ENCODE data around the gene MAPK8.
A peak's percentile ranks its signal among the peaks of the same experiment; 100 is the strongest.

The MAPK8 gene

DNA sequence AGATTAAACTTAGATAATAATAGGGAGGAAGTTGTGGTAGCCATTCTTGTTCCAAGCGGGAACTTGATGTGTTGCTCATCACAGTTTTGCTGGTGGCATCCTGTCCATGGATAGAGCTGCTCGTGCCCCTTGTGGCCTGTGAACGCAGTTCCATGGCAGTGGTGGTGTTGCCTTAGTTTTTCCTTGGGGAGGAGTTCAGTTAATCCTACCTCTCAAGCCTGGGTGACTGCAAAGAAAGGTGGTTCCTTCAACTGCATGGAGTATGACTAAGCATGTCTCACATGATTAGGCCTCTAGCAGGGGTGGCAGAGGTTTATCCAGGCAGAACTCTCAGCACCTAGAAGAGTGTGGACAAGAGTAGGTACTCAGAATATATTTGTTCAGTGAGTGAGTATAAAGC is 99.7 kb downstream of the MAPK8 start:
- Histone ChIP-seq H3K27ac (ENCODE audit: low read depth, low read length) (no peak overlapping the region), H3K36me3 (ENCODE audit: control insufficient read depth, insufficient read depth, low read length) (peaks cover 1% of the 10 kb centered on the region), H2BK15ac (replicated peaks; ENCODE audit: low read depth) (no peak overlapping the region), H3K27me3 (ENCODE audit: insufficient read depth, low read length, poor library complexity) (no peaks in the 10 kb centered on the region), H3K56ac (ENCODE audit: low read length) (no peak overlapping the region), H4K5ac (ENCODE audit: low read length) (no peak overlapping the region), H3K9ac (ENCODE audit: low read length) (no peak overlapping the region), H3K4me3 (ENCODE audit: low read length) (no peak overlapping the region), H3K4ac (ENCODE audit: low read depth, low read length) (no peak overlapping the region), H3K79me1 (ENCODE audit: low read length) (no peaks in the 10 kb centered on the region), H3K18ac (ENCODE audit: low read length) (no peak overlapping the region), H3K23ac (ENCODE audit: low read length) (no peak overlapping the region), H3K4me2 (ENCODE audit: low read length) (no peak overlapping the region), H2AK5ac (ENCODE audit: low read length) (no peak overlapping the region), H4K8ac (ENCODE audit: low read depth, low read length) (no peak overlapping the region), H3K4me1 (ENCODE audit: control insufficient read depth, low read depth, low read length) (no peaks in the 10 kb centered on the region), H3K79me2 (ENCODE audit: control insufficient read depth, insufficient read depth, low read length) (no peaks in the 10 kb centered on the region), H2BK120ac (ENCODE audit: low read depth, low read length) (no peak overlapping the region), H2BK5ac (ENCODE audit: low read length) (no peak overlapping the region)
- peak; percentile 77 for DNase-seq
- no CpG with 5 or more reads among the region's 3 CpGs for WGBS (ENCODE audit: extremely low coverage, insufficient coverage, low lambda C conversion rate)

DNA sequence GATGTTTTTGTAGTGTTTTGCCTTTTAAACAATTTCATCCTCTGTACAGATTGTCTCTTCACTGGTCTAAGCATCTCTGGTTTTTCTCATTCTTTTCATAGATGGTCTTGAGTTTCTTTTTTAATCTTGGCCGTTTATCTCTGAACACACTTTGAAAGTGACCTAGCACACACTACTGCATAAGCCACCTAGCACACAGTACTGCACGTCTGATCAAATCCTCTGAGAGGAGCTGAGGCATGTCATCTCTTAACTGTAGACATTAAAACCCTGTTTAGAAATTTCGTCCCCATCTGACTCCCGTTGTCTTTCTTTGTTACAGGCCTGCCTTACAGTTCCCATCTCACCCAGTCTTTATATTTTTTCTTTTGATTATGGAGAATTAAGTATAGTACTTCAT is 100.2 kb downstream of the MAPK8 start:
- no peak overlapping the region for H2AK5ac ChIP-seq (ENCODE audit: low read length)
- H2BK120ac ChIP-seq (ENCODE audit: low read depth, low read length), result no peak overlapping the region
- no peak overlapping the region for H3K9ac ChIP-seq (ENCODE audit: low read length)
- WGBS (ENCODE audit: extremely low coverage, insufficient coverage, low lambda C conversion rate), result no CpG with 5 or more reads among the region's 4 CpGs
- H3K79me2 ChIP-seq (ENCODE audit: control insufficient read depth, insufficient read depth, low read length), result no peaks in the 10 kb centered on the region
- no peak overlapping the region for H3K27ac ChIP-seq (ENCODE audit: low read depth, low read length)
- H3K36me3 ChIP-seq (ENCODE audit: control insufficient read depth, insufficient read depth, low read length), result peaks cover 1% of the 10 kb centered on the region
- no peak overlapping the region for H2BK15ac ChIP-seq (replicated peaks; ENCODE audit: low read depth)
- H3K18ac ChIP-seq (ENCODE audit: low read length), result no peak overlapping the region
- no peak overlapping the region for H3K4ac ChIP-seq (ENCODE audit: low read depth, low read length)
- H3K79me1 ChIP-seq (ENCODE audit: low read length), result no peaks in the 10 kb centered on the region
- H3K4me1 ChIP-seq (ENCODE audit: control insufficient read depth, low read depth, low read length), result no peaks in the 10 kb centered on the region
- H3K27me3 ChIP-seq (ENCODE audit: insufficient read depth, low read length, poor library complexity), result no peaks in the 10 kb centered on the region
- no peak overlapping the region for H4K5ac ChIP-seq (ENCODE audit: low read length)
- no peak overlapping the region for H4K8ac ChIP-seq (ENCODE audit: low read depth, low read length)
- H3K23ac ChIP-seq (ENCODE audit: low read length), result no peak overlapping the region
- no peak overlapping the region for H3K4me2 ChIP-seq (ENCODE audit: low read length)
- H3K4me3 ChIP-seq (ENCODE audit: low read length), result no peak overlapping the region
- H3K56ac ChIP-seq (ENCODE audit: low read length), result no peak overlapping the region
- no peak for DNase-seq
- H2BK5ac ChIP-seq (ENCODE audit: low read length), result no peak overlapping the region

DNA sequence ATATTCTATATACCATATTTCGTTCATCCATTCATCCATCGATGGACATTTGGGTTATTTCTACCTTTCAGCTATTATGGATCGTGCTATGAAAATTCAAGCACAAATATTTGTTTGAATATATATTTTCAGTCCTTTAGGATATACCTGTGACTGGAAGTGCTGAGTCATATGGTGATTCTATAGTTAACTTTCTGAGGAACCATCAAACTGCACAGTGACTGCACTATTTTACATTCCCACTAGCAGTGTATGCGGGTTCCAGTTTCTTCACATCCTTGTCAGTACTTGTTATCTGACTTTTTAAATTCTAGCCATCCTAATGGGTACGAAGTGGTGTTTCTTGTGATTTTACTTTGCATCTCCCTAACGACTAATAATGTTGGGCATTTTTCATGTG is 104.0 kb downstream of the MAPK8 start:
- no peak overlapping the region for H2BK5ac ChIP-seq (ENCODE audit: low read length)
- H3K56ac ChIP-seq (ENCODE audit: low read length), result no peak overlapping the region
- H3K79me2 ChIP-seq (ENCODE audit: control insufficient read depth, insufficient read depth, low read length), result no peaks in the 10 kb centered on the region
- no peak overlapping the region for H3K9ac ChIP-seq (ENCODE audit: low read length)
- H3K23ac ChIP-seq (ENCODE audit: low read length), result no peak overlapping the region
- H3K4me1 ChIP-seq (ENCODE audit: control insufficient read depth, low read depth, low read length), result no peaks in the 10 kb centered on the region
- H3K4ac ChIP-seq (ENCODE audit: low read depth, low read length), result no peak overlapping the region
- no peaks in the 10 kb centered on the region for H3K27me3 ChIP-seq (ENCODE audit: insufficient read depth, low read length, poor library complexity)
- no peak overlapping the region for H2BK15ac ChIP-seq (replicated peaks; ENCODE audit: low read depth)
- H3K4me2 ChIP-seq (ENCODE audit: low read length), result no peak overlapping the region
- H2BK120ac ChIP-seq (ENCODE audit: low read depth, low read length), result no peak overlapping the region
- WGBS (ENCODE audit: extremely low coverage, insufficient coverage, low lambda C conversion rate), result no CpG with 5 or more reads among the region's 6 CpGs
- peaks cover 1% of the 10 kb centered on the region for H3K36me3 ChIP-seq (ENCODE audit: control insufficient read depth, insufficient read depth, low read length)
- DNase-seq, result no peak
- H3K18ac ChIP-seq (ENCODE audit: low read length), result no peak overlapping the region
- no peak overlapping the region for H4K8ac ChIP-seq (ENCODE audit: low read depth, low read length)
- no peak overlapping the region for H2AK5ac ChIP-seq (ENCODE audit: low read length)
- H4K5ac ChIP-seq (ENCODE audit: low read length), result no peak overlapping the region
- H3K27ac ChIP-seq (ENCODE audit: low read depth, low read length), result no peak overlapping the region
- no peaks in the 10 kb centered on the region for H3K79me1 ChIP-seq (ENCODE audit: low read length)
- H3K4me3 ChIP-seq (ENCODE audit: low read length), result no peak overlapping the region

DNA sequence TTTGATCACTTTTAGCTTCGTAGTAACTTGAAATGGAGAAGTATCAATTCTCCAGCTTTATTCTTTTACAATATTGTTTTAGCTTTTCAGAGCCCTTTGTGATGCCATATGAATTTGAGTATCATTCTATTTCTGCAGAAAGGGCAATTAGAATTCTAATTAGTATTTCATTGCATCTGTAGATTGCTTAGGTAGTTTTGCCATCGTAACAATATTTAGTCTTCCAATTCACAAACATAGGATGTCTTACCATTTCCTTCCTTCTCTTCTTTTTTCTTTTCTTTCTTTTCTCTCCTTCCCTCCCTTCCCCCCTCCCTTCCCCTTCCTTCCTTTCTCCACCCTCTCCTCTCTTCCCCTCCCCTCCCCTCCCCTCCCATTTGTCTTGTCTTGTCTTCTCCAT is 105.0 kb downstream of the MAPK8 start:
- no CpG with 5 or more reads among the region's 2 CpGs for WGBS (ENCODE audit: extremely low coverage, insufficient coverage, low lambda C conversion rate)
- peaks cover 1% of the 10 kb centered on the region for H3K36me3 ChIP-seq (ENCODE audit: control insufficient read depth, insufficient read depth, low read length)
- H3K79me2 ChIP-seq (ENCODE audit: control insufficient read depth, insufficient read depth, low read length), result no peaks in the 10 kb centered on the region
- H2BK15ac ChIP-seq (replicated peaks; ENCODE audit: low read depth), result no peak overlapping the region
- H3K27me3 ChIP-seq (ENCODE audit: insufficient read depth, low read length, poor library complexity), result no peaks in the 10 kb centered on the region
- H2BK5ac ChIP-seq (ENCODE audit: low read length), result no peak overlapping the region
- no peak overlapping the region for H3K18ac ChIP-seq (ENCODE audit: low read length)
- H3K4me2 ChIP-seq (ENCODE audit: low read length), result no peak overlapping the region
- no peak overlapping the region for H3K9ac ChIP-seq (ENCODE audit: low read length)
- no peak overlapping the region for H3K23ac ChIP-seq (ENCODE audit: low read length)
- no peak overlapping the region for H3K4me3 ChIP-seq (ENCODE audit: low read length)
- no peak overlapping the region for H4K8ac ChIP-seq (ENCODE audit: low read depth, low read length)
- no peaks in the 10 kb centered on the region for H3K4me1 ChIP-seq (ENCODE audit: control insufficient read depth, low read depth, low read length)
- H2AK5ac ChIP-seq (ENCODE audit: low read length), result no peak overlapping the region
- H4K5ac ChIP-seq (ENCODE audit: low read length), result no peak overlapping the region
- H3K56ac ChIP-seq (ENCODE audit: low read length), result no peak overlapping the region
- no peak for DNase-seq
- no peak overlapping the region for H2BK120ac ChIP-seq (ENCODE audit: low read depth, low read length)
- H3K79me1 ChIP-seq (ENCODE audit: low read length), result no peaks in the 10 kb centered on the region
- no peak overlapping the region for H3K4ac ChIP-seq (ENCODE audit: low read depth, low read length)
- no peak overlapping the region for H3K27ac ChIP-seq (ENCODE audit: low read depth, low read length)

DNA sequence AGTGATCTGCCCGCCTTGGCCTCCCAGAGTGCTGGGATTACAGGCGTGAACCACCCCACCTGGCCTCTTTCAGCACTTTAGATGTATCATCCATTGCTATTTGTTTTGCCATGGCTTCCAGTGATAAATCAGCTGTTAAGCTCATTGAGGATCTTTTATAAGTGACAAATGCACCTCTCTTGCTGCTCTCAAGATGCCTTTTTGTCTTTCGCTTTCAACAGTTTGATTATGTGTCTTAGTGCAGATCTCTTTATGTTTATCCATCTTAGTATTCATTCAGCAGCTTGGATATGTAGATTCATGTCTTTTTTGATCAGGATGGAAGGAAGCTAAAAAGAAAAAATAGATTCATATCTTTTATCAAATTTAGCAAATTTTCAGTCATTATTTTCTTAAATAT is 105.6 kb downstream of the MAPK8 start:
- Histone ChIP-seq H3K4me1 (ENCODE audit: control insufficient read depth, low read depth, low read length) (no peaks in the 10 kb centered on the region), H3K18ac (ENCODE audit: low read length) (no peak overlapping the region), H2BK120ac (ENCODE audit: low read depth, low read length) (no peak overlapping the region), H4K5ac (ENCODE audit: low read length) (no peak overlapping the region), H3K27me3 (ENCODE audit: insufficient read depth, low read length, poor library complexity) (no peaks in the 10 kb centered on the region), H3K79me2 (ENCODE audit: control insufficient read depth, insufficient read depth, low read length) (no peaks in the 10 kb centered on the region), H3K79me1 (ENCODE audit: low read length) (no peaks in the 10 kb centered on the region), H3K36me3 (ENCODE audit: control insufficient read depth, insufficient read depth, low read length) (peaks cover 1% of the 10 kb centered on the region), H3K27ac (ENCODE audit: low read depth, low read length) (no peak overlapping the region), H3K4me2 (ENCODE audit: low read length) (no peak overlapping the region), H2BK15ac (replicated peaks; ENCODE audit: low read depth) (no peak overlapping the region), H4K8ac (ENCODE audit: low read depth, low read length) (no peak overlapping the region), H3K23ac (ENCODE audit: low read length) (no peak overlapping the region), H2AK5ac (ENCODE audit: low read length) (no peak overlapping the region), H3K9ac (ENCODE audit: low read length) (no peak overlapping the region), H3K4ac (ENCODE audit: low read depth, low read length) (no peak overlapping the region), H3K56ac (ENCODE audit: low read length) (no peak overlapping the region), H2BK5ac (ENCODE audit: low read length) (no peak overlapping the region), H3K4me3 (ENCODE audit: low read length) (no peak overlapping the region)
- no peak for DNase-seq
- no CpG with 5 or more reads among the region's 3 CpGs for WGBS (ENCODE audit: extremely low coverage, insufficient coverage, low lambda C conversion rate)

DNA sequence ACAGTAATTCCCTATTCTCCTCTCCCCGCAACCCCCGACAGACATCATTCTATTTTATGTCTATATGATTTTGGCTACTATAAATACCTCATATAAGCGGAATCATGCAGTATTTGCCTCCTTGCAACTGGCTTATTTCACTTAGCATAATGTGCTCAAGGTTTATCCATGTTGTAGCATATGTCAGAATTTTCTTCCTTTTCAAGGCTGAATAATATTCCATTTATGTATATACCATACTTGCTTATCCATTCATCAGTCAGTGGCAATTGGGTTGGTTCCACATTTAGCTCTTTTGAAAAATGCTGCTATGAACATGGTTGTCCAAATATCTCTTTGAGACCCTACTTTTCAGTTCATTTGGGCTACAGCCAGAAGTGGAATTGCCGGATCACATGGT is 106.5 kb downstream of the MAPK8 start:
- Histone ChIP-seq H2AK5ac (ENCODE audit: low read length) (no peak overlapping the region), H3K36me3 (ENCODE audit: control insufficient read depth, insufficient read depth, low read length) (peaks cover 1% of the 10 kb centered on the region), H3K4me1 (ENCODE audit: control insufficient read depth, low read depth, low read length) (no peaks in the 10 kb centered on the region), H3K27me3 (ENCODE audit: insufficient read depth, low read length, poor library complexity) (no peaks in the 10 kb centered on the region), H3K79me2 (ENCODE audit: control insufficient read depth, insufficient read depth, low read length) (no peaks in the 10 kb centered on the region), H3K9ac (ENCODE audit: low read length) (no peak overlapping the region), H2BK120ac (ENCODE audit: low read depth, low read length) (no peak overlapping the region), H3K18ac (ENCODE audit: low read length) (no peak overlapping the region), H3K4me3 (ENCODE audit: low read length) (no peak overlapping the region), H3K27ac (ENCODE audit: low read depth, low read length) (no peak overlapping the region), H2BK5ac (ENCODE audit: low read length) (no peak overlapping the region), H3K56ac (ENCODE audit: low read length) (no peak overlapping the region), H2BK15ac (replicated peaks; ENCODE audit: low read depth) (no peak overlapping the region), H3K4me2 (ENCODE audit: low read length) (no peak overlapping the region), H4K5ac (ENCODE audit: low read length) (no peak overlapping the region), H4K8ac (ENCODE audit: low read depth, low read length) (no peak overlapping the region), H3K23ac (ENCODE audit: low read length) (no peak overlapping the region), H3K79me1 (ENCODE audit: low read length) (no peaks in the 10 kb centered on the region), H3K4ac (ENCODE audit: low read depth, low read length) (no peak overlapping the region)
- no peak for DNase-seq
- WGBS (ENCODE audit: extremely low coverage, insufficient coverage, low lambda C conversion rate), result no CpG with 5 or more reads among the region's 4 CpGs
